ENCODE measurements around the gene C12orf75. TPM values are rescaled to one million over a fixed set of nuclear protein-coding genes. Genes with fewer than 3 reads are reported as not detected.

C12orf75 gene
- total RNA-seq (8.5 TPM), polyA plus RNA-seq (ENCODE audit: insufficient read depth in 1 of 8, insufficient read length in 8 of 8, low replicate concordance in 1 of 8) (10 to 100 TPM in 3 of 8 donors, 1 to 10 TPM in 5; 5.4 to 18.5 (median 8.6) TPM)
- long read RNA-seq, donor 1, result 0 reads
- long read RNA-seq, donor 2, result 0 reads
- long read RNA-seq, donor 3, partial matches to known transcripts, result 0 of 4 reads
- long read RNA-seq, donor 3, other reads (novel, unspliced or antisense), result 0 of 4 reads
- long read RNA-seq, donor 4, partial matches to known transcripts, result 0 of 1 reads
- long read RNA-seq, donor 4, other reads (novel, unspliced or antisense), result 0 of 1 reads
- long read RNA-seq, donor 5, transcript C12orf75-201 (6 exons, 1,366 nt), result major isoform, 14 of 20 reads
- long read RNA-seq, donor 5, partial matches to known transcripts, result 5 of 20 reads
- long read RNA-seq, donor 5, other reads (novel, unspliced or antisense), result 0 of 20 reads
- long read RNA-seq, donor 6, transcript C12orf75-201 (6 exons, 1,366 nt), result major isoform, 5 of 5 reads
- long read RNA-seq, donor 6, partial matches to known transcripts, result 0 of 5 reads
- long read RNA-seq, donor 6, other reads (novel, unspliced or antisense), result 0 of 5 reads
- long read RNA-seq, donor 7, partial matches to known transcripts, result 0 of 4 reads
- long read RNA-seq, donor 7, other reads (novel, unspliced or antisense), result 0 of 4 reads
- long read RNA-seq, donor 8, partial matches to known transcripts, result 0 of 5 reads
- long read RNA-seq, donor 8, other reads (novel, unspliced or antisense), result 0 of 5 reads
- long read RNA-seq, donor 9, partial matches to known transcripts, result 0 of 4 reads
- long read RNA-seq, donor 9, other reads (novel, unspliced or antisense), result 0 of 4 reads
- long read RNA-seq, donor 10, transcript C12orf75-201 (6 exons, 1,366 nt), result major isoform, 14 of 15 reads
- long read RNA-seq, donor 10, partial matches to known transcripts, result 0 of 15 reads
- long read RNA-seq, donor 10, other reads (novel, unspliced or antisense), result 0 of 15 reads
- long read RNA-seq, donor 11, partial matches to known transcripts, result 0 of 3 reads
- long read RNA-seq, donor 11, other reads (novel, unspliced or antisense), result 0 of 3 reads

GRCh38 chr12:105330283-105330930, at the start of gene C12orf75:
C12orf75 (plus strand) TSS chr12:105330691; CDS start chr12:105330892, 201 bp downstream.
- under 1% methylated on average over 35 of the region's 66 CpGs for WGBS (ENCODE audit: insufficient coverage)
- Histone ChIP-seq H3K4me3 (ENCODE audit: low read length) (peak within 1 kb of the TSS; percentile 59), H3K27me3 (ENCODE audit: control insufficient read depth, insufficient read depth, low read length) (peaks cover 5% of the 10 kb centered on the region), H3K27ac (ENCODE audit: low read length) (no peak within 1 kb of the TSS), H3K9me3 (replicated peaks; ENCODE audit: control insufficient read depth, low read depth, low read length) (no peaks in the 10 kb centered on the region), H3K36me3 (ENCODE audit: control insufficient read depth, insufficient read depth, low read length) (no peaks in the 10 kb centered on the region), H3K4me1 (ENCODE audit: control insufficient read depth, insufficient read depth, low read length) (peaks cover 9% of the 10 kb centered on the region)
- peak; percentile 88 for DNase-seq

DNA sequence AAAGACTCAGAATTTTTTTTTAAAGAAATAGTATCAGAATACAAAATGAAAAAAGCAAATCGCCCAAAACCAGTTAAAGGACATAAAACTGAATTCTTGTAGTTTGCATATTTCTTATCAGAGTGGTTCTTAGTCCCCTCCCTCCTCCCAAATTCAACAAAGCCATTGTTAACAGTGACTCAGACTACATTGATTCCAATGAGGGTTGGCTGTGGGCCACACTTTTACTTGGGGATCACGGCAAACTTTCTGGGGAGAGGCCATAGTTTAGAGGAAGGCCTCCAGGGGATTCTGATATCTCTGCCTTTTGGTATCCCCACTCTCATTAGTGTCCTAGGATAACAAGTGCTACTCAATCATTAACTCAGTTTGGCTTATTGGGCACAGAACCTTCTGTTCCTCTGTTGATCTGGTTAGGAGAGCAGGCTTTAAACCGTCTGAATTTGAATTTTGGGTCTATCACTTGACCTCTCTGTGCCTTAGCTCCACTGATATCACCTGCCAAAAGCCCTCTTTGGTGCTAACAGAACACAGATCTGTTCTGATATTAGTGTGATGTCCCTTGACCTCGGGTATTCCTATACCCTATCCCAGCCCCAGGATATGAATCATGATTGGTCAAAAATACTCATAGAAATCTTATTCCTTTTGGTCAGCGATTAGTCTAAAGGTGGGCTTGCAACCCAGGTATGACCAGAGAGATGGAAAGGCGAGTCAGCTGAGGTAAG, 49.4 kb upstream of the C12orf75 start:
- no CpG with 5 or more reads among the region's 6 CpGs for WGBS (ENCODE audit: insufficient coverage)

GRCh38 chr12:105281694-105282049, 48.8 kb upstream of the C12orf75 start:
- Histone ChIP-seq H3K36me3 (ENCODE audit: control insufficient read depth, insufficient read depth, low read length) (no peaks in the 10 kb centered on the region), H3K27me3 (ENCODE audit: control insufficient read depth, insufficient read depth, low read length) (peaks cover 2% of the 10 kb centered on the region), H3K4me1 (ENCODE audit: control insufficient read depth, insufficient read depth, low read length) (no peaks in the 10 kb centered on the region), H3K4me3 (ENCODE audit: low read length) (no peak overlapping the region), H3K9me3 (replicated peaks; ENCODE audit: control insufficient read depth, low read depth, low read length) (no peaks in the 10 kb centered on the region), H3K27ac (ENCODE audit: low read length) (no peak overlapping the region)
- no peak for DNase-seq
- no CpG with 5 or more reads among the region's 1 CpG for WGBS (ENCODE audit: insufficient coverage)

More for the DNA sequence above, 49.4 kb upstream of the C12orf75 start:
- H3K4me3 ChIP-seq (ENCODE audit: low read length), result no peak overlapping the region
- no peak overlapping the region for H3K27ac ChIP-seq (ENCODE audit: low read length)
- no peaks in the 10 kb centered on the region for H3K36me3 ChIP-seq (ENCODE audit: control insufficient read depth, insufficient read depth, low read length)
- peaks cover 2% of the 10 kb centered on the region for H3K27me3 ChIP-seq (ENCODE audit: control insufficient read depth, insufficient read depth, low read length)
- no peaks in the 10 kb centered on the region for H3K9me3 ChIP-seq (replicated peaks; ENCODE audit: control insufficient read depth, low read depth, low read length)
- H3K4me1 ChIP-seq (ENCODE audit: control insufficient read depth, insufficient read depth, low read length), result no peaks in the 10 kb centered on the region
- no peak for DNase-seq

DNA sequence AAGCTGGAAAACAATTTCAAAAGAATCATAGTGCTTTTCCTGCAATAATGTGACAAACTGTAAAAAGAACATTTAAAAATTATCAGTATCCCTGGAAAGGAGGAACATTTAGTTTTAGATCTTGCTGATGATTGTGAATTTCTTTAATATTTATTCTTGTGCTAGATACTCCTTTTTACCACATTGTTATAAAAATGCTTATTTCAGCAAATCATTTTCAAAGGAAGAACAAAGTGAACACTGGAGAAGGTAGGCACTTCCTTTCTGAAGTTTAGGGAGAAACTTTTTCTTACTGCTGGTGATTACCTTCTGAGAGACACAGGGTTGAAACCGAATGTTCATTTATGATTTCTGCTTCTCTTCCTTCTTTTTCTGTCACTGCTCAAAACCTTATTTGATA, 45.1 kb upstream of the C12orf75 start:
- Histone ChIP-seq H3K27me3 (ENCODE audit: control insufficient read depth, insufficient read depth, low read length) (peaks cover 2% of the 10 kb centered on the region), H3K27ac (ENCODE audit: low read length) (no peak overlapping the region), H3K4me1 (ENCODE audit: control insufficient read depth, insufficient read depth, low read length) (no peaks in the 10 kb centered on the region), H3K4me3 (ENCODE audit: low read length) (no peak overlapping the region), H3K36me3 (ENCODE audit: control insufficient read depth, insufficient read depth, low read length) (no peaks in the 10 kb centered on the region), H3K9me3 (replicated peaks; ENCODE audit: control insufficient read depth, low read depth, low read length) (no peaks in the 10 kb centered on the region)
- no CpG with 5 or more reads among the region's 1 CpG for WGBS (ENCODE audit: insufficient coverage)
- no peak for DNase-seq

- WGBS (ENCODE audit: insufficient coverage), result 80% methylated on average over 1 of the region's 1 CpG
- H3K4me3 ChIP-seq (ENCODE audit: low read length), result no peak overlapping the region
- H3K9me3 ChIP-seq (replicated peaks; ENCODE audit: control insufficient read depth, low read depth, low read length), result no peaks in the 10 kb centered on the region
- DNase-seq, result no peak
- H3K4me1 ChIP-seq (ENCODE audit: control insufficient read depth, insufficient read depth, low read length), result no peaks in the 10 kb centered on the region
- no peak overlapping the region for H3K27ac ChIP-seq (ENCODE audit: low read length)
- peaks cover 3% of the 10 kb centered on the region for H3K27me3 ChIP-seq (ENCODE audit: control insufficient read depth, insufficient read depth, low read length)
- H3K36me3 ChIP-seq (ENCODE audit: control insufficient read depth, insufficient read depth, low read length), result no peaks in the 10 kb centered on the region
Measured at GRCh38 chr12:105287408-105287807, 43.1 kb upstream of the C12orf75 start.

GRCh38 chr12:105288311-105288996, 42.0 kb upstream of the C12orf75 start:
- 69% methylated on average over 3 of the region's 3 CpGs for WGBS (ENCODE audit: insufficient coverage)
- no peaks in the 10 kb centered on the region for H3K9me3 ChIP-seq (replicated peaks; ENCODE audit: control insufficient read depth, low read depth, low read length)
- no peak overlapping the region for H3K4me3 ChIP-seq (ENCODE audit: low read length)
- no peaks in the 10 kb centered on the region for H3K36me3 ChIP-seq (ENCODE audit: control insufficient read depth, insufficient read depth, low read length)
- DNase-seq, result no peak
- H3K27me3 ChIP-seq (ENCODE audit: control insufficient read depth, insufficient read depth, low read length), result peaks cover 4% of the 10 kb centered on the region
- no peak overlapping the region for H3K27ac ChIP-seq (ENCODE audit: low read length)
- no peaks in the 10 kb centered on the region for H3K4me1 ChIP-seq (ENCODE audit: control insufficient read depth, insufficient read depth, low read length)

GRCh38 chr12:105289114-105289904, 41.2 kb upstream of the C12orf75 start:
- no peaks in the 10 kb centered on the region for H3K36me3 ChIP-seq (ENCODE audit: control insufficient read depth, insufficient read depth, low read length)
- peaks cover 4% of the 10 kb centered on the region for H3K27me3 ChIP-seq (ENCODE audit: control insufficient read depth, insufficient read depth, low read length)
- 100% methylated on average over 1 of the region's 6 CpGs for WGBS (ENCODE audit: insufficient coverage)
- no peaks in the 10 kb centered on the region for H3K9me3 ChIP-seq (replicated peaks; ENCODE audit: control insufficient read depth, low read depth, low read length)
- no peaks in the 10 kb centered on the region for H3K4me1 ChIP-seq (ENCODE audit: control insufficient read depth, insufficient read depth, low read length)
- H3K4me3 ChIP-seq (ENCODE audit: low read length), result no peak overlapping the region
- DNase-seq, result no peak
- H3K27ac ChIP-seq (ENCODE audit: low read length), result no peak overlapping the region

DNA sequence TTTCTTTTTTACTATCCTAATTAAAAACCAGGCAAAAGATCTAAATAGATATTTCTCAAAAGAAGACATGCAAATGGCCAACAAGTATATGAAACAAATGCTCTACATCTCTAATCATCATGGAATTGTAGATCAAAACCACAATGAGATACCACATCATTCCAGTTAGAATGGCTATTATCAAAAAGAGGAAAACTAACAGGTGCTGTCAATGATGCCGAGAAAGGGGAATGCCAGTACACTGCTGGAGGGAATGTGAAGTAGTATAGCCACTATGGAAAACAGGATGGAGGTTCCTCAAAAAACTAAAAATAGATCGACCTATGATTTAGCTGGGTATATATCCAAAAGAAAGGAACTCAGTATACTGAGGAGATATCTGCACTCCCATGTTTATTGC, 39.0 kb upstream of the C12orf75 start:
- Histone ChIP-seq H3K4me3 (ENCODE audit: low read length) (no peak overlapping the region), H3K9me3 (replicated peaks; ENCODE audit: control insufficient read depth, low read depth, low read length) (no peaks in the 10 kb centered on the region), H3K27ac (ENCODE audit: low read length) (no peak overlapping the region), H3K27me3 (ENCODE audit: control insufficient read depth, insufficient read depth, low read length) (peaks cover 4% of the 10 kb centered on the region), H3K36me3 (ENCODE audit: control insufficient read depth, insufficient read depth, low read length) (no peaks in the 10 kb centered on the region), H3K4me1 (ENCODE audit: control insufficient read depth, insufficient read depth, low read length) (no peaks in the 10 kb centered on the region)
- DNase-seq, result no peak
- 100% methylated on average over 1 of the region's 2 CpGs for WGBS (ENCODE audit: insufficient coverage)
